Mesenchymal stem cell (in vitro differentiated cells and primary cell): ENCODE results near the gene LYG2.

Source experiments
- DNase-seq: peaks from one replicate; pipeline ENCODE4 v3.0.0-alpha.2; 2013
- H2AFZ ChIP-seq: one replicate; pipeline ENCODE4 v1.6.1; 2013; ENCODE audit warnings: low read depth, mild to moderate bottlenecking, control low read depth, inconsistent platforms, low read length, moderate library complexity
- H2AK5ac ChIP-seq: 2 replicates; pipeline ENCODE4 v1.6.1; 2013; ENCODE audit warnings: low read length, moderate library complexity, mild to moderate bottlenecking, inconsistent platforms; ENCODE audit not compliant: severe bottlenecking
- H2BK120ac ChIP-seq: one replicate; pipeline ENCODE4 v1.6.1; 2013; ENCODE audit warnings: low read depth, mild to moderate bottlenecking, inconsistent platforms, low read length, moderate library complexity
- H2BK12ac ChIP-seq, 2 experiments: one replicate each; pipeline ENCODE4 v1.6.1; 2013; ENCODE audit warnings: inconsistent platforms in 2 of 2, low read length in 2 of 2, mild to moderate bottlenecking in 2 of 2, moderate library complexity in 2 of 2, control low read depth in 1 of 2
- H2BK15ac ChIP-seq: one replicate; pipeline ENCODE4 v1.6.1; 2013; ENCODE audit warnings: mild to moderate bottlenecking, low read depth, inconsistent platforms; ENCODE audit not compliant: poor library complexity, severe bottlenecking
- H2BK5ac ChIP-seq: 2 replicates; pipeline ENCODE4 v1.6.1; 2013; ENCODE audit warnings: low read depth, mild to moderate bottlenecking, low read length, control low read depth, inconsistent platforms; ENCODE audit not compliant: poor library complexity, severe bottlenecking
- H3K14ac ChIP-seq, 2 experiments: one replicate each; pipeline ENCODE4 v1.6.1; 2013; ENCODE audit warnings: inconsistent platforms in 2 of 2, low read length in 2 of 2, control low read depth in 1 of 2, mild to moderate bottlenecking in 1 of 2, moderate library complexity in 1 of 2
- H3K18ac ChIP-seq, 2 experiments: one replicate each; pipeline ENCODE4 v1.6.1; 2013; ENCODE audit warnings: inconsistent platforms in 2 of 2, low read length in 2 of 2, control low read depth in 1 of 2, low read depth in 1 of 2, mild to moderate bottlenecking in 1 of 2
- H3K23ac ChIP-seq, 2 experiments: one replicate each; pipeline ENCODE4 v1.6.1; 2013; ENCODE audit warnings: inconsistent platforms in 2 of 2, low read length in 2 of 2, mild to moderate bottlenecking in 2 of 2, moderate library complexity in 2 of 2, control low read depth in 1 of 2
- H3K27ac ChIP-seq: 2 replicates; pipeline ENCODE4 v1.5.1; 2013; ENCODE audit warnings: mild to moderate bottlenecking, moderate library complexity, low read length, control low read depth, inconsistent platforms; ENCODE audit not compliant: poor library complexity, severe bottlenecking
- H3K27me3 ChIP-seq, 2 experiments: 2 replicates each; pipeline versions ENCODE4 v1.6.1 to v1.7.0; 2013; ENCODE audit warnings: low read length in 2 of 2, mild to moderate bottlenecking in 2 of 2, moderate library complexity in 2 of 2, control low read depth in 1 of 2, inconsistent platforms in 1 of 2; ENCODE audit not compliant: control insufficient read depth in 1 of 2, insufficient read depth in 1 of 2
- H3K36me3 ChIP-seq, 2 experiments: 2 replicates each; pipeline versions ENCODE4 v1.6.1 to v1.7.0; 2013; ENCODE audit warnings: low read length in 2 of 2, control low read depth in 1 of 2, inconsistent platforms in 1 of 2, low read depth in 1 of 2, mild to moderate bottlenecking in 1 of 2; ENCODE audit not compliant: insufficient read depth in 2 of 2, control insufficient read depth in 1 of 2
- H3K4ac ChIP-seq, 2 experiments: one replicate each; pipeline ENCODE4 v1.6.1; 2013; ENCODE audit warnings: inconsistent platforms in 2 of 2, low read length in 2 of 2, mild to moderate bottlenecking in 2 of 2, moderate library complexity in 2 of 2, control low read depth in 1 of 2, low read depth in 1 of 2
- H3K4me1 ChIP-seq: 2 replicates; pipeline ENCODE4 v1.6.1; 2013; ENCODE audit warnings: low read depth, low read length, control low read depth; ENCODE audit not compliant: control insufficient read depth, insufficient read depth
- H3K4me2 ChIP-seq: 2 replicates; pipeline ENCODE4 v1.6.1; 2013; ENCODE audit warnings: low read length, mild to moderate bottlenecking, inconsistent platforms; ENCODE audit not compliant: poor library complexity, severe bottlenecking
- H3K4me3 ChIP-seq, 2 experiments: 2 replicates each; pipeline versions ENCODE4 v1.5.1 to v1.7.0; 2013; ENCODE audit warnings: low read length in 2 of 2, mild to moderate bottlenecking in 2 of 2, control low read depth in 1 of 2, low read depth in 1 of 2; ENCODE audit not compliant: insufficient read depth in 1 of 2
- H3K79me1 ChIP-seq: replicated peaks from 2 replicates; pipeline ENCODE4 v1.6.1; 2013; ENCODE audit warnings: mild to moderate bottlenecking, control low read depth, low read length, inconsistent platforms; ENCODE audit not compliant: poor library complexity, severe bottlenecking
- H3K9ac ChIP-seq: 2 replicates; pipeline ENCODE4 v1.7.0; 2013; ENCODE audit warnings: mild to moderate bottlenecking, low read length, moderate library complexity
- H3K9me3 ChIP-seq: 2 replicates; pipeline ENCODE4 v1.7.0; 2013; ENCODE audit warnings: mild to moderate bottlenecking, low read length; ENCODE audit not compliant: control insufficient read depth
- H4K8ac ChIP-seq: one replicate; pipeline ENCODE4 v1.6.1; 2013; ENCODE audit warnings: inconsistent platforms, mild to moderate bottlenecking, low read length, moderate library complexity
- H4K91ac ChIP-seq: one replicate; pipeline ENCODE4 v1.6.1; 2013; ENCODE audit warnings: mild to moderate bottlenecking, low read length, inconsistent platforms
- WGBS: methylation state at CpG from one replicate; pipeline ENCODE4 v1.1.7; 2013; ENCODE audit warnings: mixed read lengths; 5-methylcytosine and 5-hydroxymethylcytosine counted together

Gene LYG2

GRCh38 chr2:99256677-99257076 is 1.2 kb upstream of the LYG2 start:
- no peak overlapping the region for H3K4me3 ChIP-seq

GRCh38 chr2:99249951-99250350 is 5.5 kb downstream of the LYG2 start:
- Histone ChIP-seq H2BK120ac (no peak overlapping the region), H2BK5ac (no peak overlapping the region), H2AFZ (no peak overlapping the region), H3K9me3 (no peaks in the 10 kb centered on the region), H3K27ac (no peak overlapping the region), H3K79me1 (no peaks in the 10 kb centered on the region), H2BK15ac (no peak overlapping the region), H3K27me3 (no peaks in the 10 kb centered on the region), H3K4me1 (no peaks in the 10 kb centered on the region), H4K91ac (no peak overlapping the region), H3K4me2 (no peak overlapping the region), H3K4ac (no peak overlapping the region), H3K23ac (no peak overlapping the region), H3K4me3 (no peak overlapping the region), H2AK5ac (no peak overlapping the region), H3K36me3 (peaks cover 0 to 3% of the 10 kb centered on the region in 2 experiments), H3K14ac (no peak overlapping the region), H3K18ac (no peak overlapping the region), H2BK12ac (no peak overlapping the region), H3K9ac (no peak overlapping the region), H4K8ac (no peak overlapping the region)
- WGBS = 78% methylated on average over 2 of the region's 2 CpGs
- DNase-seq = no peak

More at GRCh38 chr2:99256677-99257076, 1.2 kb upstream of the LYG2 start:
- no peaks in the 10 kb centered on the region for H3K36me3 ChIP-seq
- H3K18ac ChIP-seq = no peak overlapping the region
- no peaks in the 10 kb centered on the region for H3K9me3 ChIP-seq
- no peak overlapping the region for H2AK5ac ChIP-seq
- 89% methylated on average over 2 of the region's 2 CpGs for WGBS
- H3K4me1 ChIP-seq = no peaks in the 10 kb centered on the region
- H3K79me1 ChIP-seq = no peaks in the 10 kb centered on the region
- H3K23ac ChIP-seq = no peak overlapping the region
- H4K91ac ChIP-seq = no peak overlapping the region
- no peak overlapping the region for H2AFZ ChIP-seq
- no peak overlapping the region for H2BK15ac ChIP-seq
- no peak overlapping the region for H3K27ac ChIP-seq
- no peak overlapping the region for H3K9ac ChIP-seq
- H2BK120ac ChIP-seq = no peak overlapping the region
- H3K14ac ChIP-seq = no peak overlapping the region
- no peak overlapping the region for H3K4ac ChIP-seq
- no peak overlapping the region for H2BK5ac ChIP-seq
- DNase-seq = no peak
- no peak overlapping the region for H2BK12ac ChIP-seq
- H3K27me3 ChIP-seq = no peaks in the 10 kb centered on the region
- H3K4me2 ChIP-seq = no peak overlapping the region
- no peak overlapping the region for H4K8ac ChIP-seq

GRCh38 chr2:99242151-99242550 is 13.3 kb downstream of the LYG2 start:
- Histone ChIP-seq H3K4ac (no peak overlapping the region), H3K4me3 (no peak overlapping the region), H2AK5ac (no peak overlapping the region), H3K79me1 (no peaks in the 10 kb centered on the region), H2BK120ac (no peak overlapping the region), H3K36me3 (peaks cover 0 to 3% of the 10 kb centered on the region in 2 experiments), H4K91ac (no peak overlapping the region), H3K27me3 (no peaks in the 10 kb centered on the region), H3K4me2 (no peak overlapping the region), H2AFZ (no peak overlapping the region), H3K27ac (no peak overlapping the region), H3K18ac (no peak overlapping the region), H4K8ac (no peak overlapping the region), H3K4me1 (no peaks in the 10 kb centered on the region), H2BK12ac (no peak overlapping the region), H2BK15ac (no peak overlapping the region), H3K14ac (no peak overlapping the region), H3K9ac (no peak overlapping the region), H2BK5ac (no peak overlapping the region), H3K23ac (no peak overlapping the region), H3K9me3 (no peaks in the 10 kb centered on the region)
- DNase-seq = no peak
- 96% methylated on average over 6 of the region's 6 CpGs for WGBS

GRCh38 chr2:99240431-99240830 is 15.0 kb downstream of the LYG2 start:
- Histone ChIP-seq H2BK12ac (no peak overlapping the region), H2AK5ac (no peak overlapping the region), H3K4me2 (no peak overlapping the region), H3K4me1 (no peaks in the 10 kb centered on the region), H3K4ac (no peak overlapping the region), H3K9me3 (no peaks in the 10 kb centered on the region), H3K36me3 (no peaks in the 10 kb centered on the region), H3K14ac (no peak overlapping the region), H2BK120ac (no peak overlapping the region), H3K23ac (no peak overlapping the region), H3K79me1 (no peaks in the 10 kb centered on the region), H4K91ac (no peak overlapping the region), H4K8ac (no peak overlapping the region), H2BK5ac (no peak overlapping the region), H2AFZ (no peak overlapping the region), H3K4me3 (no peak overlapping the region), H2BK15ac (no peak overlapping the region), H3K27ac (no peak overlapping the region), H3K18ac (no peak overlapping the region), H3K9ac (no peak overlapping the region), H3K27me3 (no peaks in the 10 kb centered on the region)
- no peak for DNase-seq
- over 99% methylated on average over 6 of the region's 6 CpGs for WGBS
